ENCODE measurements around the gene SND1.
A peak's percentile ranks its signal among the peaks of the same experiment; 100 is the strongest.

The SND1 gene

DNA sequence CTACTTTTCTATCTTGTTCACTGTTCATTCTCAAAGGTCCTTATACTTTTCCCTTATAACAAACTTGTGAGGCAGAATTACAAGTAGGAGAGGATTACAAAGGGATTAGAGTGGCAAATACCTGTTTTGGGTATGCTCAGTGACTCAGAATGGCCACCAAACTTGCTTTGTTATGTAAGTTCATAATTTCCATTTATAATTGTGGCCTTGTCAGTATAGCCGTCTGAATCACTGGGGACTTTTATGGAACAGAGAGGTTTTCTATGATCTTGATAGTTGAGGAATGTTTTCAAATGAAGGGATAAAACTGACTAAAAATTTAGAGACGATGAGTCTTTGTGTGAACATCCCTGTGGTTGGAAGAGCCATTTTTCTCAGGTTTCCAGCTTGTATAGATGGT, 116.2 kb downstream of the SND1 start:
- peak; percentile 43 for DNase-seq

- no peak for DNase-seq
These were observed 117.1 kb downstream of the SND1 start for GRCh38 chr7:127769137-127769536.

GRCh38 chr7:127769696-127770400, 117.9 kb downstream of the SND1 start:
- peak; percentile 49 for DNase-seq

- DNase-seq: peak; percentile 65
These were observed 118.9 kb downstream of the SND1 start for GRCh38 chr7:127770885-127771284.

- no peak for DNase-seq
These were observed 119.7 kb downstream of the SND1 start for GRCh38 chr7:127771707-127772106.

DNA sequence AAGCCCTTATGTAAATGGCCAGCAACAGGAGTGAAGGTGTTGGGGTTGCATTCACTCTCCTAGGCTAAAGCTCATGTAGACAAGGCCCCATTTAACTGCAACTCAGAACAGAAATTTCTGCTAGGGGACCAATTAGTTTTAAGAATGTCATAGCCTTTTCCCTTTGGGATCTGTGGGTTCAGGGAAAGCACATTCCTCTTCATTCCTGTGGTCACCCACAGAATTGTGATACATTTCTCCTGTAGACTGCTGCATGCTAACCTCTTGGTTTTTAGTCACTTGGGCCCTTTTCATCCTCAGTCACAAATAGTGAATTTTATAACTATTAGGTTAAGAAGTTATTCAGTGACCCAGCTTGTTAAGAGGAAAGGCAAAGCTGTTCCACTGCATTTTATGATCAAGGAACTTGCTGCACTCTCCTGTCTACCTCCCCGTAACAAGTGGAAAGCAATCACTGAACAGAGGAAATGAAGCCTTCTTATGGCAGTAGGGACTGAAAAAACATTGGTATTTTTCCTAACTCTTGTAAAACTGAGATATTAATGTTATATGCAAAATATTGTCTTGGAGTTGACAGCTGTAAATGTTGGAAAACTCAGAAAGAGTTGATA, 124.9 kb downstream of the SND1 start:
- peak; percentile 96 for DNase-seq

GRCh38 chr7:127780489-127780888, 128.5 kb downstream of the SND1 start:
- DNase-seq: no peak

GRCh38 chr7:127781081-127781480, 129.1 kb downstream of the SND1 start:
- DNase-seq: no peak

- DNase-seq: no peak
These were observed 130.1 kb downstream of the SND1 start for GRCh38 chr7:127782075-127782474.

GRCh38 chr7:127782654-127783559, 130.9 kb downstream of the SND1 start:
- no peak for DNase-seq

- peak; percentile 27 for DNase-seq
These were observed 134.2 kb downstream of the SND1 start for GRCh38 chr7:127786184-127786583.

DNA sequence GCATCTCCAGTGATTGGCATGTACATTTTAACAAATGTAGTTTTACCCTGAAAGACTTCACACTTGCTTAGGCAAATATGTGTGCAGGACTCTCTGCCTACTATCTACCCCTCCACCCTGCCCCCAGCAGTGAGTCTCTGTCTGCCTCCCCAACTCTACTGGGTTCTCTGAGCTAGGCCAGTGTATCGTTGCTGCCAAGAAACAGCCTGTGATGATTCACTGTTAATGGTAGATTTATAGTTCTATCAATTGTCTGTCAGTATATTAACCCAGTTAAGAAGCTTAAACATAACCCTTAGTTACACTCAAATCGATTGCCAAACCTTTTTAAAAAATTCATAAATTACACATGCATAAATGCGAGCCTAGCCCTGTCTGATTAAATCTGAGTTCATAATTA, 137.0 kb downstream of the SND1 start:
- peak; percentile 17 for DNase-seq

GRCh38 chr7:127791446-127792189, 139.6 kb downstream of the SND1 start:
- peak; percentile 75 for DNase-seq

GRCh38 chr7:127792528-127793342, 140.7 kb downstream of the SND1 start:
- DNase-seq: no peak

GRCh38 chr7:127793582-127793981, 141.6 kb downstream of the SND1 start:
- no peak for DNase-seq

- no peak for DNase-seq
These were observed 142.1 kb downstream of the SND1 start for GRCh38 chr7:127794136-127794535.

DNA sequence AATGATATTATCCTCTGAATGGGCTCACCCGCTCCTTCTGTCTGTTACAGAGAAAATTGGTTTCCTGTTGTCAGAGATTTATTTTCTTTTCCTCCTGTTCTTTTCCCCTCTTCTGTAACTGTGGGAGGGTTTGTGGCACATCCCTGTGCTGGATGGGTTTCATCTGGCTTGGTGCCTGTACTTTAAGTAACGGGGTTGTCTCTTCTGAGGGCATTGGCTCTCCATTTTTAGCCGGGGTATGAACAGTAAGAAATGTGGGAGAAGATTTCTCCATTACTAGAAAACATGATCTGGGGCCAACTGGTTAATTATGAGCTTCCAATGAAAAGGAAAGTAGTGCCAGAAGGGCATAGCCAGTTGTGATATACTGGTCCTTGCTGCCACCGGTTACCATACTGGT, 142.6 kb downstream of the SND1 start:
- no peak for DNase-seq

GRCh38 chr7:127798023-127798422, 146.0 kb downstream of the SND1 start:
- DNase-seq: no peak

DNA sequence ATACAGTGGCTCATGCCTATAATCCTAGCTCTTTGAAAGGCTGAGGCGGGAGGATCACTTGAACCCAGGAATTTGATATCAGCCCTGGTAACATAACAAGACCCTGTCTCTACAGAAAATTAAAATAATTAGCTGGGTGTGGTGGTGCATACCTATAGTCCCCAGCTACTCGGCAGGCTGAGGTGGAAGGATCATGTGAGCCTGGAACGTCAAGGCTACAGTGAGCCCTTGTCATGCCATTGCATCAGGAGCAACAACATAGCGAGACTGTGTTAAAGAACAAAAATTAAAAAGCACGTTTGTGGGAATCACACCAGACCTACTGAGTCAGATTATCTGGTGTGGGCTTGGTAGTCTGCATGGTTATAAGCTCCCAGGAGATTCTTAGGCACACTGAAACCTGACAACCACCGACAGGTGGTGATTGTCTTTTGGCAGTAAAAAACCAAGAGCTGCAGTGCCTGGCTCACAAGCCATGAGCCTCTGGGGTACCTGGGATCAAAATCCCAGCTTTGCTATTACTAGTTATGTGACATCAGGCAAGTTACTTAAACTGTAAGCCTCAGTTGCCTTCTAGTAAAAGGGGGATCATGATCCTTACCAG, 146.9 kb downstream of the SND1 start:
- no peak for DNase-seq

GRCh38 chr7:127799535-127800305, 147.7 kb downstream of the SND1 start:
- DNase-seq: no peak

- DNase-seq: no peak
These were observed 150.9 kb downstream of the SND1 start for GRCh38 chr7:127802845-127803244.
